Stimulated activated CD8-positive, alpha-beta memory T cell treated with anti-CD3 and anti-CD28 coated beads, Interleukin-7, amount 100 ng/mL, for 48 hours (primary cell): ENCODE results near the gene PPARGC1A.

ENCODE experiments used
- DNase-seq, 2 donors: peaks; one replicate each; pipeline ENCODE4 v3.0.0-alpha.2; 2020; ENCODE audit warnings: low read depth in 1 of 2; ENCODE audit errors: extremely low read depth in 1 of 2

Gene PPARGC1A, protein sequence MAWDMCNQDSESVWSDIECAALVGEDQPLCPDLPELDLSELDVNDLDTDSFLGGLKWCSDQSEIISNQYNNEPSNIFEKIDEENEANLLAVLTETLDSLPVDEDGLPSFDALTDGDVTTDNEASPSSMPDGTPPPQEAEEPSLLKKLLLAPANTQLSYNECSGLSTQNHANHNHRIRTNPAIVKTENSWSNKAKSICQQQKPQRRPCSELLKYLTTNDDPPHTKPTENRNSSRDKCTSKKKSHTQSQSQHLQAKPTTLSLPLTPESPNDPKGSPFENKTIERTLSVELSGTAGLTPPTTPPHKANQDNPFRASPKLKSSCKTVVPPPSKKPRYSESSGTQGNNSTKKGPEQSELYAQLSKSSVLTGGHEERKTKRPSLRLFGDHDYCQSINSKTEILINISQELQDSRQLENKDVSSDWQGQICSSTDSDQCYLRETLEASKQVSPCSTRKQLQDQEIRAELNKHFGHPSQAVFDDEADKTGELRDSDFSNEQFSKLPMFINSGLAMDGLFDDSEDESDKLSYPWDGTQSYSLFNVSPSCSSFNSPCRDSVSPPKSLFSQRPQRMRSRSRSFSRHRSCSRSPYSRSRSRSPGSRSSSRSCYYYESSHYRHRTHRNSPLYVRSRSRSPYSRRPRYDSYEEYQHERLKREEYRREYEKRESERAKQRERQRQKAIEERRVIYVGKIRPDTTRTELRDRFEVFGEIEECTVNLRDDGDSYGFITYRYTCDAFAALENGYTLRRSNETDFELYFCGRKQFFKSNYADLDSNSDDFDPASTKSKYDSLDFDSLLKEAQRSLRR

DNA sequence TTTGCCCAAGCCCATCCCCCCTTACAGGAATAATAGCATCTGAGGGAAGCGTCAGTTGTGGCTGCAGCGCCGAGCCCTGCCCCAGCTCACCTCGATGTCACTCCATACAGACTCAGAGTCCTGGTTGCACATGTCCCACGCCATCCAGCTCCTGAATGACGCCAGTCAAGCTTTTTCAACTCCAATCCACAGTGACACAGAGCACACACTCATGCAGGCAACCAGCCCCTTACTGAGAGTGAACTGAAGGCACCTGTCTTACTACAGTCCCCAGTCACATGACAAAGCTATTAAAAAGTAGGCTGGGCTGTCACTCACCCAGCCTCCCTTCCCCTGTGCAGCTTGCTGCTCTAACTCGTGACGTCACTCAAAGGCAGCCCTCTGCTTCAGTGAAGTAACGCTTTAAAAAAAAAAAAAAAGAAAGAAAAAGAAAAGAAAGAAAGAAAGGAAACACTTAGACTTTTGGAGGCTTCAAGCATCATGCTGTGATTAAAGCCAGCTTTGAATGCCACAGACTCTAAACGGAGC is at the start of gene PPARGC1A:
TSS of gene PPARGC1A (minus strand) at position 234 of the 528 bp plus-strand sequence. CDS start at position 144, 90 bp downstream.
- DNase-seq: no peak

GRCh38 chr4:23938796-23939195 is 48.9 kb upstream of the PPARGC1A start:
- DNase-seq: no peak

- no peak for DNase-seq
Observed at GRCh38 chr4:23937173-23937572, 47.3 kb upstream of the PPARGC1A start.

GRCh38 chr4:23934915-23935314 is 45.1 kb upstream of the PPARGC1A start:
- no peak for DNase-seq

DNA sequence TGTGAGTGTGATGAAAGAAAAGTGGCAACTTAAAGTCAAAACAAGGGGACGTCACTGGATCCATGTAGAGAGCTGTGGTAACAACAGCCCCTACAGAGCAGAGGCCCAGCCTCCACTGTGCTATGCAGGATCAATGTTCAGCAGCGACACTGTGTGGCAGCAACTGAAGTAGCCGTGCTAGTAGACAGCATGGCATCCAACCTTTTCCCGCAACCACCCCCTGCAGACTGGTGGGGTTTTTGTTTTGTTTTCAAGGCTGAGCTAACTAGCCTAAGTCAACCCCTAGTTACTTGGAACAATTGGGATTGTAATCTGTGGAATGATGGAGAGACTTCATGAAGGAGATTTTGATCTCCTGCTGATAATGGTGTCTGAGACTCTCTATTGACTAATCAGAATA is 44.4 kb upstream of the PPARGC1A start:
- DNase-seq: no peak

DNA sequence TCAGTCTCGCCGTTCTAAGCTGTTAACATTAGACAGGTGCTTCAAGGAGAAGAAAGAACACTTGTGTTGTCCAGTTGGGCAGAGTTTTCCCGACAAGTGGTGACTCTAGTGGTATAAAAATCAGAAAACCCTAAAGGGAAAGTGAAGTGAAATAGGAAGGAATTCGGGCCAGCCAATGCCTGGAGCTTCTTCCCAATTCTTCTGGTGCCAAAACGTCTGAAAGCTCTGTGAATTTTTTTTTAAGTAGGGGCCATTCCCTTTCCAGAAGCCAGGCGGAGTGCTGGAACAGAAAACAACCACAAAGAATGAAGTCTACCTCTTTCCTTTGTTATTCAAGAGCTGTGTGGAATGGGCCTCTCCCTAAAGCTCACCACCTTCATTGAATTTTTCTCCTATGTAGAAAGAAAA is 43.1 kb upstream of the PPARGC1A start:
- no peak for DNase-seq

DNA sequence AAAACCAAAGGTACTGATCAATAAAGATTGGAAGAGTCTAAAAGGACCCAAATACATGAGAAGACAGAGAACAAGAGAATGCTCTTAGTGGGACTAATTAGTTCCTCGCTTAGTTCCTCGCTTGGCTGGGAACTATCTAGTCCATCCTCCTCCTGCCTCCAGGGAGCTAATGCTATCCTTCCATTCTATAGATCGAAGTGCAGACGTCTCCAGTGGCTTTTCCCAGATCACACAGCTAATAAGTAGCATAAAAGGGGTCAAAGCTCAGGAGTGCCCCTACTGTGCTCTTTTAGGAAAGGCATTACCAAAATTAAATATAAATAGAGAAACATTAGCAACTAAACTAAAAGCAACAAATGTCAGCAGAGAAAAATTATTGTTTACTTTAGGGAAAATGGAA is 42.3 kb upstream of the PPARGC1A start:
- no peak for DNase-seq

DNA sequence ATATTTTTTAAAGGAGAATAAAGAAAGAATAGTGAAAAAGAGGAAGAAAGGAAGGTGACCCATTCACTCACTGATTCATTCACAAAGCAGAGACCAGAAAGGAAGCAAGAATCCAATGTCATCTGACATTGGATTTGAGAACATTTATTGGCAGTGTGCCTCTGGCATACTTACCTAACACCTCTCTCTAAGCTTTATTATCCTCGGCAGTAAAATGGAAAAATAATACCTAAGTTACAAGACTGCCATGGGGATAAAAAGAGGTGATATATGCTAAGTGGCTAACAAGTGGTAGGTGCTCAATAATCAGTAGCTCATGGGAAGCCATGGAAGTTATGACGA is 41.6 kb upstream of the PPARGC1A start:
- DNase-seq: no peak

GRCh38 chr4:23930750-23931488 is 41.1 kb upstream of the PPARGC1A start:
- DNase-seq: no peak

GRCh38 chr4:23929248-23929647 is 39.4 kb upstream of the PPARGC1A start:
- no peak for DNase-seq

DNA sequence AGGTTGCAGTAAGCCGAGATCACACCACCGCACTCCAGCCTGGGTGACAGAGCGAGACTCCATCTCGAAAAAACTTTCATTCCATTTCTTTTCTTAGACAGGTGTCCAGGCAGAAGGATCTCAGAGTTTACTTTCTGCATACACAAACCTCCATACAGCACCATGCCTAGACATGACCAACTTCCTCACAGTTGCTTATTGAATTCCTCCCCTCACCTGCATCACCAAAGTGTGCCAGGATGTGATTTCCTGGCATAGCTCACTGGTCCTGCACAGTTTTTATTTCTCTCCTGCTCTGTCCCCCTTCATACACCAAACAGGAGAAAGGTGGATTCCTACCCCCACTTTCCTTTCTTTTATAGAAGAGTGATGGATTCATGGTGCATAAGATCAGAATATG is 34.7 kb upstream of the PPARGC1A start:
- no peak for DNase-seq

DNA sequence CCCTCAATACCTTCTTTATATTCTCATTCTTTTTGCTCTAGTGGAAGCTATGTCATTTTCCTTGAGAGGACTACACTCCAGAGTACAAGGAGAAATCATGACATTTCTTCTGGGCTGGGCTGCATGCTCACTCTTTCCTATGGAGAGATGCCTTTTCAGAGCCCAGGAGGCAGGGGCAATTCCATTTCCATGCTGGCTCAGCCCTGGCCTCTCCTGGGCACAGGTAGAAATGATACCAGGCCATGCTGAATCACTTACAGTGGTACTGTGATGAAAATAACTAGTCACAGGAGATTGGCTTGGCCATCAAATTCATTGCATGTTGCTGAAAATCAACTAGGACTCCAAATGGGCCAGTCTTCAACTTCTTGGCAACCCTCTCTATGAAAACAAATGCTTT is 34.0 kb upstream of the PPARGC1A start:
- no peak for DNase-seq

- DNase-seq: no peak
Observed at GRCh38 chr4:23923141-23923540, 33.3 kb upstream of the PPARGC1A start.

GRCh38 chr4:23922541-23923111 is 32.8 kb upstream of the PPARGC1A start:
- DNase-seq: no peak

DNA sequence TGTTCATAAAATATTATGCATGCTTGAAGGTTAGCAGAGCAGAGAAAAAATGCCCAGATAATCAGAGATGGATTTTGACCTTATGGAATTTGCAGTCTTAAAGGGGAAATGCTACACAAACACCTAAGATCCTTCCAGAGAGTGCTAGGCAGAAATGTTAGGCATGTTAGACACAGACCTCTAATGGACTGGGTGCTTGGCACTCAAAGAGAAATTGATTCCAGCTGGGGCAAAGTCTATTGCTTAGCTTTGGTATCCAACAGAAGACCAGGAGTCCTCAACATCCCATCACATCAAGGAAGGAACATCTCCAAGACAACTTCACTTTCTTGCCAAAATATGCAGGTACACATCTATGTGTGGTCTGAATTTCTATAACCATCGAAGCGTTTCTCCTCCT is 32.2 kb upstream of the PPARGC1A start:
- no peak for DNase-seq

DNA sequence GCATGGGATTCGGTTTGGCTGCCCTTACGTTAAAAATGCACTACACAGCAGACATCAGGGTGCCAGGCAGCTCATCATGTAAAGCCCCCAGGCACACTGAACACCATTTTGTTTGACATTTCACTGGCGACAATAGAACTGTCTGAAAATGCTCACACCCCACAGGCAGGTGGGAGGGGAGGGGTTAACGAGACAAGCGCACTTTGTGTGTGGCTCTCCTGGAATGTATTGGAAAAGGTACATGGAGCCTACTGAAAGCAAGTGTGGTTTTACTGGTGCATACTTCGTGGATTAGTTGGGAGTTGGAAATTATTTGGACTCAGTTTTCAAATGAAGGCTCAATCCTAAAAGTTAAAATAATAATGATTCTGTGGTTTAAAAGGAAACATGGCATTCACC is 31.6 kb upstream of the PPARGC1A start:
- DNase-seq: no peak

GRCh38 chr4:23920716-23921446 is 31.0 kb upstream of the PPARGC1A start:
- DNase-seq: no peak

GRCh38 chr4:23920296-23920695 is 30.4 kb upstream of the PPARGC1A start:
- no peak for DNase-seq

DNA sequence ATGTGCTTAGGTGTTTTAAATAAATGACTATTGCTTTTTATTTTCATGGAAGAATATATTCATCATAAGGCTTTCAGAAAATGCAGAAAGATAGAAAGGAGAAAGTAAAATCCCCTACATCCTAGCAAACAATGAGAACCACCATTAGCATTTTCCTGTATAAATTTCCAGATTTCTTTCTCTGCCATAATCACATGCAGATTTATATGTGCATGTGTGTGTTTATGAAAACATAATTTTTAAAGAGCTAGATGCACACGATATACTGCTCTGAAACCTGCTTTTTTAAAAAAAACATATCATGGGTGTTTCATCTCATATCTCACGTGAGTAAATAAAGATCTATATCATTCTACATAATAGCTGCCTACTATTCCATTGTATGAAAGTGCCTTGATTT is 26.4 kb upstream of the PPARGC1A start:
- no peak for DNase-seq

- no peak for DNase-seq
Observed at GRCh38 chr4:23915459-23916132, 25.7 kb upstream of the PPARGC1A start.
